ENCODE measurements around the gene LAGE3. TPM values are rescaled to one million over a fixed set of nuclear protein-coding genes. Genes with fewer than 3 reads are reported as not detected.

The LAGE3 gene
- total and polyA plus RNA-seq, 2 donors = 7.7 to 33.0 TPM

DNA sequence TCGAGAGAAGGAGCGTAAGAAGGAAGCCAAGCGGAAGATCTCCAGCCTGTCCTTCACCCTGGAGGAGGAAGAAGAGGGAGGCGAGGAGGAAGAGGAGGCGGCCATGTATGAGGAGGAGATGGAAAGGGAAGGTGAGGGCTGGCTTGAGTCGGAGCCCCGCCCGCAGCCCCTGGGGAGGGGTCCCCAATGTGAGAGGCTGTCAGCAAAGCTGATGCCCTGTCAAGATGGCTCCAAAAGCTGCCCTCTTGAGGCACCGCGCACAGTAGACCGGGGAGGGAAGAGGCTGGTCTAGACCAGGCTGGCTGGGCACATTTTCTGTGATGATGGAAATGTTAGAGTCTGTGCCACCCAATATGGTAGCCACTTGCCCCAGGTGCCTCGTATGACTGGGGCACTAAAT lies 32.7 kb downstream of the LAGE3 start:
- peaks cover 9% of the 10 kb centered on the region for H3K36me3 ChIP-seq (ENCODE audit: insufficient read depth)
- H3K4me1 ChIP-seq (ENCODE audit: insufficient read depth) = no peaks in the 10 kb centered on the region
- no peak overlapping the region for H3K4me3 ChIP-seq (ENCODE audit: low read depth, low read length)
- no peak overlapping the region for H3K27ac ChIP-seq (ENCODE audit: low read depth)
- WGBS = 90% methylated on average over 12 of the region's 12 CpGs
- DNase-seq (ENCODE audit: extremely low spot score) = no peak

GRCh38 chrX:154445776-154446175 lies 33.3 kb downstream of the LAGE3 start:
- Histone ChIP-seq H3K36me3 (ENCODE audit: insufficient read depth) (peaks cover 6% of the 10 kb centered on the region), H3K27ac (ENCODE audit: low read depth) (no peak overlapping the region), H3K4me3 (ENCODE audit: low read depth, low read length) (no peak overlapping the region), H3K4me1 (ENCODE audit: insufficient read depth) (no peaks in the 10 kb centered on the region)
- 97% methylated on average over 16 of the region's 16 CpGs for WGBS
- DNase-seq (ENCODE audit: extremely low spot score) = no peak

- DNase-seq (ENCODE audit: extremely low spot score) = no peak
- Histone ChIP-seq H3K4me3 (ENCODE audit: low read depth, low read length) (peak overlapping the region; percentile 61), H3K36me3 (ENCODE audit: insufficient read depth) (peaks cover 3% of the 10 kb centered on the region), H3K4me1 (ENCODE audit: insufficient read depth) (no peaks in the 10 kb centered on the region), H3K27ac (ENCODE audit: low read depth) (peak overlapping the region; percentile 53)
- WGBS = 53% methylated on average over 13 of the region's 13 CpGs
Observed at GRCh38 chrX:154444755-154445246, 34.3 kb downstream of the LAGE3 start.

DNA sequence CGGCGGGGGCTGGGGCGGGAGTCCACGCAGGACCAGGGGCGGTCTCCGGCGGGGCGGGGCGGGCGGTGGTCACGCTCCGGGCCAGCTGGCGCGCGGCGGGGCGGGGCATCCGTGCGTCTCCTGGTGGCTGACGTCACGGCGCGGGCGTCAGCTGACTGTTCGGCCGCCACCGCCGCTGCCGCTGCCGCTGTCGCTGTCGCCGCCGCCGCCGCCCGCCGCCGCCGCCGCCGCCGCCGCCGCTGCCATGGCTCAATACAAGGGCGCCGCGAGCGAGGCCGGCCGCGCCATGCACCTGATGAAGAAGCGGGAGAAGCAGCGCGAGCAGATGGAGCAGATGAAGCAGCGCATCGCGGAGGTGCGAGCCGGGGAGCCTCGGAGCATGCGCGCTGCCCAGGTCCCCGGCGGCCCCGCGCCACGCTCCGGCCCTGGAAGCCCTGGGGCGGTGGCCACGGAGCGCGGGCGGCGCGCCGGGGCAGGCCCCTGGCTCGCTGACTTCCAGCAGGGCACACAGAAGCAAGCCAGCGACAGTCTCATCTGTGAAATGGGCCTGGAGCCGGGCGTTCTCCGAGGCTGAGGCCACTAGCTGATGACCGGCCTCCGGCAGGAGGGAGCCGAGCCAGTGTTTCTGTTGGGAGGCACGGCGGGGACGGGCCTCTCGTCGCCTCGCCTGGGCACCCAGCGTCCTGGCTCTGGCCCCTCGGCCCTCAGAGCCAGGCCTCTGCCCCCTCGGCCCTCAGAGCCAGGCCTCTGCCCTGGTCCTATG lies 34.9 kb downstream of the LAGE3 start, which contains the start of gene FAM50A:
Gene FAM50A, plus strand, starts transcription at position 150 of the 763 bp plus-strand sequence. Its CDS starts 95 bp downstream, at position 245.
- no peaks in the 10 kb centered on the region for H3K36me3 ChIP-seq (ENCODE audit: insufficient read depth)
- peak within 1 kb of the TSS; percentile 85 for H3K27ac ChIP-seq (ENCODE audit: low read depth)
- no peaks in the 10 kb centered on the region for H3K4me1 ChIP-seq (ENCODE audit: insufficient read depth)
- H3K4me3 ChIP-seq (ENCODE audit: low read depth, low read length) = peak within 1 kb of the TSS; percentile 61
- no peak for DNase-seq (ENCODE audit: extremely low spot score)
- WGBS = under 1% methylated on average over 94 of the region's 94 CpGs

DNA sequence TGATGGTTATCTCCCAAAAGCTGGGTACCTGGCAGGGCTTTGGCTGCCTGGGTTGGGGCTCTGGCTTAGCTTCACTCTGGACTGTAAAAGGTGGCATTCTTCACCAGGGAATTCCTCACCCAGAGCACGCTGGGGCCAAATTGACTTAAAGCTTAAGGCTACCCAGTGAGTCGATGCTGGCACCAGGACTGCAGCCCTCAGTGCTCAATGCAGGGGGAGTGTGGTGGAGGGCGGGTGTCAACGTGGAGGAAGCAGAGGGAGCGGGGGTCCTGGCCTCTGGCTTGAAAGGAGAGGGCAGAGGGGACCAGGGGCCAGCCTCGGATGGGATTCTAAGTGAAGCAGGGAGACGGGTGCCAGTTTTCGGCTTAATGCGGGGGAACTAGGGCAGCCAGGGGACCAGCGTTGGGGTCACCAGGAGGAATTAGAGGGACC lies 35.6 kb downstream of the LAGE3 start:
- Histone ChIP-seq H3K36me3 (ENCODE audit: insufficient read depth) (no peaks in the 10 kb centered on the region), H3K27ac (ENCODE audit: low read depth) (peak overlapping the region; percentile 80), H3K4me1 (ENCODE audit: insufficient read depth) (no peaks in the 10 kb centered on the region), H3K4me3 (ENCODE audit: low read depth, low read length) (peak overlapping the region; percentile 61)
- no peak for DNase-seq (ENCODE audit: extremely low spot score)
- 12% methylated on average over 10 of the region's 10 CpGs for WGBS

- 80% methylated on average over 21 of the region's 21 CpGs for WGBS
- H3K27ac ChIP-seq (ENCODE audit: low read depth) = no peak overlapping the region
- no peak for DNase-seq (ENCODE audit: extremely low spot score)
- no peaks in the 10 kb centered on the region for H3K4me1 ChIP-seq (ENCODE audit: insufficient read depth)
- H3K4me3 ChIP-seq (ENCODE audit: low read depth, low read length) = no peak overlapping the region
- no peaks in the 10 kb centered on the region for H3K36me3 ChIP-seq (ENCODE audit: insufficient read depth)
Observed at GRCh38 chrX:154441984-154442707, 36.9 kb downstream of the LAGE3 start.

DNA sequence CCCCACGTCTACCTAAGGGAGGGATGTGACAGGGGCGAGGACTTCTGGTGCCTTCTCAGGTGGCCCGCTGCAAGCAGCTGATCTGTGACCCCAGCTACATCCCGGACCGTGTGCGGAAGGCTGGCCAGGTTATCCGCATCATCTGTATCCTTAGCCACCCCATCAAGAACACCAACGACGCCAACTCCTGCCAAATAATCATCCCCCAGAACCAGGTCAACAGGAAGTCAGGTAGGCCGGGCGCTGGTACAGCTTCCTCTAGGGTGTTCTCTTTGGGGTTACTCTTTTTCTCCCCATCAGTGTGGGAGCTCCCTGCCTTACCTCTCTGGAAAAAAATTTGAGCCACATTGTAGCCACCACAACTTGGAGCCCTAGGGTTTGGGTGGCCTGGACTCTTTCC lies 37.5 kb downstream of the LAGE3 start:
- Histone ChIP-seq H3K36me3 (ENCODE audit: insufficient read depth) (no peaks in the 10 kb centered on the region), H3K4me1 (ENCODE audit: insufficient read depth) (no peaks in the 10 kb centered on the region), H3K4me3 (ENCODE audit: low read depth, low read length) (no peak overlapping the region), H3K27ac (ENCODE audit: low read depth) (no peak overlapping the region)
- 82% methylated on average over 11 of the region's 11 CpGs for WGBS
- no peak for DNase-seq (ENCODE audit: extremely low spot score)

DNA sequence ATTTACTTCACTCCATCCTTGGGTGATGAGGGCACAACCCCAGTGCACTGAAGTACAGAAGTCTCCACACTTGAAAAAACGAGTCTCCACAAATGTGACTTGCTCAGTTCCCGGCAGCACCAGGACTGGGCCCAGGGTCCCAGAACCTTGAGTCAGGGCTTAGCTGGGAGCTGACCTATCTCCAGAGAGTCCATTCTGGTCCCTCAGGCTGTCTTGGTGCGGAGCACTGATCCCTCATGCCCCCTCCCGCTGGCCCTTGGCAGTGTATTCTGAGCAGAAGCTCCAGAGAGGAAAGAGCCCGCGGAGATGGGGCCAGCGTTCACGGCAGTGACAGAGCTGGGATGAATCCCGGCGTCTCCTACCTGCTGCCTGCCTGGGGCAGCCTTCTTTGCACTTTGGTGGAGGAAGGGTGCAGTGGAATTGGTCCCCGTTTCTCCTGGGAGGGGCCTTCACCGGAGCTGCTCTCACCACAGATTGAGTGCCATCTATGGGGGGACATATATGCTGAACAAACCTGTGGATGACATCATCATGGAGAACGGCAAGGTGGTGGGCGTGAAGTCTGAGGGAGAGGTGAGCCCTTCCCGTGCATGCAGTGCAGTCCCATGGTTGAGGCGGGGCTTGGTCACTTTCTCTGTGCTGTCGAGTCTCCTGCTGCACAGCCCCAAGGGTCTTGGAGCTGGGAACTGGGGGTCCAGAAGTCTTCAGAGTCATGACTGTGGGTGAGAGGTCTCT lies 38.3 kb downstream of the LAGE3 start:
- Histone ChIP-seq H3K36me3 (ENCODE audit: insufficient read depth) (no peaks in the 10 kb centered on the region), H3K4me3 (ENCODE audit: low read depth, low read length) (no peak overlapping the region), H3K27ac (ENCODE audit: low read depth) (no peak overlapping the region), H3K4me1 (ENCODE audit: insufficient read depth) (no peaks in the 10 kb centered on the region)
- 79% methylated on average over 17 of the region's 17 CpGs for WGBS
- DNase-seq (ENCODE audit: extremely low spot score) = no peak

DNA sequence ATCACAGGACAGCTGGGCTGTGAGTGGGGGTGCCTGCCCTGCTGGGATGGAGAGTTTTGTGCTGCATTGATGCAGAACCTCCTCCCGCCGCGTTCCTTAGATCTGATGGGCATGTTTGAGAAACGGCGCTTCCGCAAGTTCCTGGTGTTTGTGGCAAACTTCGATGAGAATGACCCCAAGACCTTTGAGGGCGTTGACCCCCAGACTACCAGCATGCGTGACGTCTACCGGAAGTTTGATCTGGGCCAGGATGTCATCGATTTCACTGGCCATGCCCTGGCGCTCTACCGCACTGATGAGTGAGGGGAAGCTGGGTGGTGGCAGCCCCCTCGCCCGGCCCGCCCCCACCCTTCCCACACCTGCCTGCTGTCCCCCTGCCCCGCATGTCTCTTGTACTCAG lies 39.2 kb downstream of the LAGE3 start:
- H3K4me1 ChIP-seq (ENCODE audit: insufficient read depth) = no peaks in the 10 kb centered on the region
- H3K36me3 ChIP-seq (ENCODE audit: insufficient read depth) = no peaks in the 10 kb centered on the region
- H3K27ac ChIP-seq (ENCODE audit: low read depth) = no peak overlapping the region
- DNase-seq (ENCODE audit: extremely low spot score) = no peak
- no peak overlapping the region for H3K4me3 ChIP-seq (ENCODE audit: low read depth, low read length)
- WGBS = 91% methylated on average over 18 of the region's 18 CpGs

GRCh38 chrX:154437971-154438893 lies 40.8 kb downstream of the LAGE3 start:
- DNase-seq (ENCODE audit: extremely low spot score) = no peak
- WGBS = 28% methylated on average over 28 of the region's 28 CpGs
- no peaks in the 10 kb centered on the region for H3K36me3 ChIP-seq (ENCODE audit: insufficient read depth)
- H3K4me1 ChIP-seq (ENCODE audit: insufficient read depth) = no peaks in the 10 kb centered on the region
- no peak overlapping the region for H3K27ac ChIP-seq (ENCODE audit: low read depth)
- peak overlapping the region; percentile 82 for H3K4me3 ChIP-seq (ENCODE audit: low read depth, low read length)

DNA sequence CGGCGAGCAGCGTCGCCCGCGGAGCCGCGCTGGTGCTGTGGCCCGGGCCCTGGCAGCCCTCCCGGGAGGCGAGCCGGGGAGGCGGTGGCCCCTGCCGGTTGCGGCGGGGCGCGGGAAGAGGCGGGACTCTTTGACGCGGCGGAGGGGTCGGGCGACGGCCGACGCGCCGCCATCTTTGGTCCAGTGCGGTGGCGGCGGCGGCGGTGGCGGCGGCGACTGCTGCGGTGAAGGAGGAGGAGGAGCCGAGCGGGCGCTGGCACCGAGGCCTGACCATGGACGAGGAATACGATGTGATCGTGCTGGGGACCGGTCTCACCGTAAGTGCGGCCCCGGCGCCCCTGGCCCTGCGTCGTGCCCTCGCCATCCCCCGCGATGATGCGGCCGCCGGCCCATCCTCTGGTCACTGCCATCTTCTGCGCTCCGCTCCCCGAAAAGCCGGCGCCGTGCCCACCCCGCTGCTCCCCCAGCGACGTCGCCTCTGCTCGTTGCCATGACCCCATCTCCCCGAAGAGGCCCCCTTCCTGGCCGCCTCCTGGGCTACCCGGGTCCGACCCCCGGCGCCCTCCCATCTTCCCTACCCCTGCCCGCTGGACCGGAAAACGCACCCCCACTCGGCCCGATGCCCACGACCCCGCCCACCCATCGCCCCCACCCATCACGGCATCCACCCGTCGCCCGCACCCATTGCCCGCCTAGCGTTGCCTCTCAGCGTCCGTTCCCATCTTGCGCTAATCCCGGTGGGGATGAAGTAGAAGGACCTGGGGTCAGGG lies 41.9 kb downstream of the LAGE3 start, which contains the start of gene GDI1:
Gene GDI1, plus strand, starts transcription at position 172 of the 770 bp plus-strand sequence. Its CDS starts 101 bp downstream, at position 273.
- H3K4me3 ChIP-seq (ENCODE audit: low read depth, low read length) = peak within 1 kb of the TSS; percentile 82
- DNase-seq (ENCODE audit: extremely low spot score) = no peak
- WGBS = under 1% methylated on average over 63 of the region's 93 CpGs
- peak within 1 kb of the TSS; percentile 95 for H3K27ac ChIP-seq (ENCODE audit: low read depth)
- H3K4me1 ChIP-seq (ENCODE audit: insufficient read depth) = no peaks in the 10 kb centered on the region
- H3K36me3 ChIP-seq (ENCODE audit: insufficient read depth) = no peaks in the 10 kb centered on the region

GRCh38 chrX:154436374-154436982 lies 42.6 kb downstream of the LAGE3 start:
- Histone ChIP-seq H3K4me1 (ENCODE audit: insufficient read depth) (no peaks in the 10 kb centered on the region), H3K4me3 (ENCODE audit: low read depth, low read length) (peak overlapping the region; percentile 82), H3K27ac (ENCODE audit: low read depth) (peak overlapping the region; percentile 95), H3K36me3 (ENCODE audit: insufficient read depth) (no peaks in the 10 kb centered on the region)
- no peak for DNase-seq (ENCODE audit: extremely low spot score)
- WGBS = 3% methylated on average over 49 of the region's 78 CpGs

Data from urinary bladder (tissue), 4 donors.